H7 (cell line): ENCODE results near the gene ARHGEF25. TPM values are rescaled to one million over a fixed set of nuclear protein-coding genes. Genes with fewer than 3 reads are reported as not detected.
A peak's percentile ranks its signal among the peaks of the same experiment; 100 is the strongest.
"Not testable (repeated sequence)": the region's sequence is repeated elsewhere in the genome, so short reads cannot be mapped to it uniquely, and the experiment has no call there.

Experiments
- DNase-seq: peaks from one replicate; pipeline ENCODE4 v3.0.0; 2012
- H3K27me3 ChIP-seq: 2 replicates; pipeline ENCODE4 v1.6.0; 2011; ENCODE audit warnings: mild to moderate bottlenecking, low read length; ENCODE audit not compliant: control insufficient read depth, insufficient read depth
- H3K36me3 ChIP-seq: replicated peaks from 2 replicates; pipeline ENCODE4 v1.5.1; 2011; ENCODE audit warnings: low read length; ENCODE audit not compliant: control insufficient read depth, insufficient read depth
- H3K4me3 ChIP-seq: 2 replicates; pipeline ENCODE4 v1.5.1; 2011; ENCODE audit warnings: low read depth, mild to moderate bottlenecking, control low read depth, low read length, moderate library complexity; ENCODE audit not compliant: insufficient read depth
- total RNA-seq: library from RNA; depleted of rRNA; stranded (reverse); fragments of >200 nt; shearing (Covaris generic); gene quantifications from 2 replicates; pipeline ENCODE4 v1.2.3, GENCODE V29; 2014; rRNA removed

Gene ARHGEF25
- total RNA-seq: 8.7 and 19.8 TPM in 2 replicates

DNA sequence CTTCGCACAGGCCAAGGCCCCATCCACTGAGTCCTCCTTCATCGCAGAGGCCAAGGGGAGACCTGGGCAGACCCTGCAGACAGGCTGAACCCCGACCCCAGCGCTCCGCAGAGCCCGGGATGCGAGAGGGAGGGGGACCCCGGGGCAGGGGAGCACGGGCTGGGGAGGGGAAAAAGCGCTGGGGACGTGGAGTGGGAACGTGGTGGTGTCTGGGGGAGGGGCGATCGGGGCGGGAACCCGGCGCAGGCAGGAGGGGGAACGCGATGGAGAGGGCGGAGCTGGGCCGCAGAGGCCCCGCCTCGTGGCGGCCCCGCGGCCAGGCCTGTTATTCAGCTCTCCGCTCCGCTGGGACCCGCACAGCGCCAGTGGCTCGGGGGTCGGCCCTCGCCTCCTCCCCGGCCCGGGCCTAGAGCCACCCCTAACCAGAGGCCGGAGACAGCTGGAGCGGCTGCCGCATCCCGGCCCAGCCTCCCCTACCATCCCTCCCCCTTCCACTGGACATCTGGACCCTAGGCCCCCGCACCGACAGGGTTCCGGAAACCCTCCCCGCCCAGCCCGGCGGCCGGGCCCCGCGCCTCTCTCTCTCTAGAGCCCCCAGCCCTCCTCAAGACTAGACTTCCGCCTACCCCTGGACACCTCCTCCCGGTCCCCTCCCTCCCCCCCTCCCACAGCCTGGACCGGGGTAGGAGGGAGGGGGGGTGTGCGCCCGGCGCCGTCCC, at the start of gene ARHGEF25:
Gene ARHGEF25, plus strand, starts transcription at position 328 of the 719 bp plus-strand sequence. CDS start 460 bp downstream, outside the sequence.
- H3K36me3 ChIP-seq: no peaks in the 10 kb centered on the region; the same call in 1 of the 2 replicates
- peaks cover 64% of the 10 kb centered on the region for H3K27me3 ChIP-seq
- DNase-seq: peak; percentile 97
- peak within 1 kb of the TSS; percentile 63 for H3K4me3 ChIP-seq

DNA sequence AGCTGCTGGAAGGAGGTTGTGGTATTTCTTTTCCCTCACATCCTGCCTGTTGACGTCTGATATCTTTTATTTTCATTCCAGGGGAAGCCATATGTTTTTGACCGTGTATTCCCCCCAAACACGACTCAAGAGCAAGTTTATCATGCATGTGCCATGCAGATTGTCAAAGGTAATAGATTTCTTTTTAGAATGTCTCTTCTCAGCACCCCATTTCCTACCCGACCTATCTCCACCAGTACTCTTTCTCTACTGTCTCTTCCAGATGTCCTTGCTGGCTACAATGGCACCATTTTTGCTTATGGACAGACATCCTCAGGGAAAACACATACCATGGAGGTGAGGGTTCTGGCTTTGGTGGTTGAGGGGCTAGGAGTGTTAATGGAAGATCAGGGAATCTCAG, 47.9 kb upstream of the ARHGEF25 start:
- Histone ChIP-seq H3K27me3 (no peaks in the 10 kb centered on the region; the same call in 1 of the 2 replicates), H3K4me3 (no peak overlapping the region), H3K36me3 (peaks cover 5% of the 10 kb centered on the region)
- DNase-seq: no peak

DNA sequence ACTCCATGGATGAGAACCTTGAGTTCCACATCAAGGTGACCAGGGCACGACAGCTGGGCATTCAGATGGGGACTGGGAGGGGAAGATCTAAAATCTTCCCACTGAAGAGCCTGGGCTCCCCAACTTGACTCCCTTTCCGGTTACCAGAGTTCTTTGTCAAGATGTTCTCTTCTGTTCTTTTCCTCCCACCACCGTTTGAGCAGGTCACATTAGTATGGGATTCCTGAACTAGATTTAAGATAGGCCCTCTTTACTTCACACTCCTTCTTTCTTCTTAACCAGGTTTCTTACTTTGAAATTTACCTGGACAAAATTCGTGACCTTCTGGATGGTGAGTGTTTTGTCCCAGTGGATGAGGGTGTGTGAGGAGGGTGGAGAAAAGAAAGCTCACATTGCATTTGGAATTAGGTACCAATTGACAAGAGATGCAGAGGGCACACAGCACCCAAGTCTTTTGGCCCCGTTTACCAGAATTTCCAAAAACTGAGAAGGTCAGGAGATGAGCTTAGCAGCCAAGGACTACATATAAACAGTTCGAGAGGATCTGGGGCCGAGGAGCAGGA, 47.0 kb upstream of the ARHGEF25 start:
- DNase-seq: no peak
- Histone ChIP-seq H3K4me3 (no peak overlapping the region), H3K27me3 (no peaks in the 10 kb centered on the region; the same call in 1 of the 2 replicates), H3K36me3 (peaks cover 5% of the 10 kb centered on the region)

DNA sequence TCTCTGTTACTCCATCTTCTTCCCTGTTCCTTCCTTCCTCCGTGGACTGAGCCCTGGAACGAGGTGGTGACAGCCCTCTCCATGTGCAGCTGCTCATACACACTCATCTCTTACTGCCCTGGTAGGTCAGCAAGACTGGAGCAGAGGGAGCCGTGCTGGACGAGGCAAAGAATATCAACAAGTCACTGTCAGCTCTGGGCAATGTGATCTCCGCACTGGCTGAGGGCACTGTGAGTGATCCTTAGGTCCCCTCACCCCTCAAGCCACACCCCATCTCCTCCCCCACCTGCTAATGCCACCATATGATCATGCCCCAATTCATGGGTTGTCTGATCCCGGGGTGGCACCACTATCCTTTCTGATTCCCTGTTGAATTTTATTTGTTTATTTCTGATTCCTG, 42.4 kb upstream of the ARHGEF25 start:
- peaks cover 12% of the 10 kb centered on the region for H3K36me3 ChIP-seq
- H3K4me3 ChIP-seq: no peak overlapping the region
- H3K27me3 ChIP-seq: no peaks in the 10 kb centered on the region
- DNase-seq: no peak

DNA sequence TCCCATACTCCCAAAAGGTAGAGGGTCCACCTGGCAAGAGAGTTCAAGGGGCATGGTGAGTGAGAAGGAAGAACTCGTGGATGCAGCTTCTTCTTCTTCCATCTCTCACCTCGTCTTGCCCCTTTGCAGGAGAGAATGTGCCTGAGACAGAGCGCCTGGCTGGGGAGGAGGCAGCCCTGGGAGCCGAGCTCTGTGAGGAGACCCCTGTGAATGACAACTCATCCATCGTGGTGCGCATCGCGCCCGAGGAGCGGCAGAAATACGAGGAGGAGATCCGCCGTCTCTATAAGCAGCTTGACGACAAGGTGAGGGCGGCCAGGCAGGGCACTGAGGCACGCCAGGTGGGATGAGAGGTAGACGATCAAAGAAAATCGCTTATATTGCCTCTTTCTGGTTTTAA, 41.4 kb upstream of the ARHGEF25 start:
- Histone ChIP-seq H3K36me3 (peaks cover 12% of the 10 kb centered on the region), H3K27me3 (no peaks in the 10 kb centered on the region), H3K4me3 (no peak overlapping the region)
- DNase-seq: no peak

DNA sequence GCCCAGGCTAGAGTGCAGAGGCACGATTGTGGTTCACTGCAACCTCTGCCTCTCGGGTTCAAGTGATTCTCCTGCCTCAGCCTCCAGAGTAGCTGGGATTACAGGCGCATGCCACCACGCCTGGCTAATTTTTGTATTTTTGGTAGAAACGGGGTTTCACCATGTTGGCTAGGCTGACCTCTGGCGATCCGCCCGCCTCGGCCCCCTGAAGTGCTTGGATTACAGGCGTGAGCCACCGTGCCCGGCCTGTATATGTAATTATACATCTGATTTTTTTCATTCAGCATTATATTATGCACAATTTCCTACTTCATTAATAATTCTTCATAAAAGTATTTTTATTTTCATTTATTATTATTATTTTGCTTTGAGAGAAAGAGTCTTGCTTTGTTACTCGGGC, 40.8 kb upstream of the ARHGEF25 start:
- not testable (repeated sequence) for DNase-seq, H3K27me3 ChIP-seq, H3K4me3 ChIP-seq
- peaks cover 14% of the 10 kb centered on the region for H3K36me3 ChIP-seq

DNA sequence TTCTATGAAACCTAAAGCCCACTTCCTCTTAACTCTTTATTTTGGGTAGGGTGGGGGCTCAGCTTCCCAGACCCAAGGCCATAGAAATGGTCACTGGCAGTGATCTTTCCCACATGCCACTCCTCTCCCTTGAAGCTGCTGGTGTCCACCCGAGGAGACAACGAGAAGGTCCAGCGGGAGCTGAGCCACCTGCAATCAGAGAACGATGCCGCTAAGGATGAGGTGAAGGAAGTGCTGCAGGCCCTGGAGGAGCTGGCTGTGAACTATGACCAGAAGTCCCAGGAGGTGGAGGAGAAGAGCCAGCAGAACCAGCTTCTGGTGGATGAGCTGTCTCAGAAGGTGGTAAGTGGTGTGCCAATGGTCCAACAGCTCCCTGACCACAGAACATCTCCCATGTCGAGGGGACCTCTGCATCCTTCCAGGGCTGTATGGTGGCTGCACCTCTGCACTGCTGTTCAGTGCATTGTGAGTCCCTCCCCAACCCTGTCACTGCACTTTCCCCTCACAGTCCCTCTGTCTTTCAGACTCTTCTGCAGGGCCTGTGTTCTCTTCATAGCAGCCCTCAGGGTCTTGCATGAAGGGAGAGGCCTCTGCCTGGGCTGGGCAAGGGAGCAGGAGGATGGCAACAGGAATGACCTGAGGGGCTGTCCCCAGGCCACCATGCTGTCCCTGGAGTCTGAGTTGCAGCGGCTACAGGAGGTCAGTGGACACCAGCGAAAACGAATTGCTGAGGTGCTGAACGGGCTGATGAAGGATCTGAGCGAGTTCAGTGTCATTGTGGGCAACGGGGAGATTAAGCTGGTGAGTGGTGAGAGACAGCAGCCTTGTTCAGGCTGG, 39.1 kb upstream of the ARHGEF25 start:
- Histone ChIP-seq H3K36me3 (peaks cover 19% of the 10 kb centered on the region), H3K27me3 (no peaks in the 10 kb centered on the region; the same call in 1 of the 2 replicates), H3K4me3 (no peak overlapping the region)
- DNase-seq: no peak

DNA sequence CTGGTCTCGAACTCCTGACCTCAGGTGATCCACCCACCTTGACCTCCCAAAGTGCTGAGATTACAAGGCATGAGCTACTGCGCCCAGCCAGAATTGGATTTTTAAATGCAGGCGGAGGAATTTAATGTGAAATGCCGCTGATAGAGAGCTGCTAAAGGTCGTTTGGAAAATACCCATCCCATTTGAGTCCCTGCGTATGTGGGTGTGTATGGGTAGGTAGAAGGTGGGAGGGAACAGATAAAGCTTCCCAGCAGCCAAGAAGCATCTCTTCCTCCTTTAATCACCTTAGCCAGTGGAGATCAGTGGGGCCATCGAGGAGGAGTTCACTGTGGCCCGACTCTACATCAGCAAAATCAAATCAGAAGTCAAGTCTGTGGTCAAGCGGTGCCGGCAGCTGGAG, 36.4 kb upstream of the ARHGEF25 start:
- Histone ChIP-seq H3K36me3 (peaks cover 21% of the 10 kb centered on the region), H3K4me3 (no peak overlapping the region), H3K27me3 (no peaks in the 10 kb centered on the region; the same call in 1 of the 2 replicates)
- no peak for DNase-seq

DNA sequence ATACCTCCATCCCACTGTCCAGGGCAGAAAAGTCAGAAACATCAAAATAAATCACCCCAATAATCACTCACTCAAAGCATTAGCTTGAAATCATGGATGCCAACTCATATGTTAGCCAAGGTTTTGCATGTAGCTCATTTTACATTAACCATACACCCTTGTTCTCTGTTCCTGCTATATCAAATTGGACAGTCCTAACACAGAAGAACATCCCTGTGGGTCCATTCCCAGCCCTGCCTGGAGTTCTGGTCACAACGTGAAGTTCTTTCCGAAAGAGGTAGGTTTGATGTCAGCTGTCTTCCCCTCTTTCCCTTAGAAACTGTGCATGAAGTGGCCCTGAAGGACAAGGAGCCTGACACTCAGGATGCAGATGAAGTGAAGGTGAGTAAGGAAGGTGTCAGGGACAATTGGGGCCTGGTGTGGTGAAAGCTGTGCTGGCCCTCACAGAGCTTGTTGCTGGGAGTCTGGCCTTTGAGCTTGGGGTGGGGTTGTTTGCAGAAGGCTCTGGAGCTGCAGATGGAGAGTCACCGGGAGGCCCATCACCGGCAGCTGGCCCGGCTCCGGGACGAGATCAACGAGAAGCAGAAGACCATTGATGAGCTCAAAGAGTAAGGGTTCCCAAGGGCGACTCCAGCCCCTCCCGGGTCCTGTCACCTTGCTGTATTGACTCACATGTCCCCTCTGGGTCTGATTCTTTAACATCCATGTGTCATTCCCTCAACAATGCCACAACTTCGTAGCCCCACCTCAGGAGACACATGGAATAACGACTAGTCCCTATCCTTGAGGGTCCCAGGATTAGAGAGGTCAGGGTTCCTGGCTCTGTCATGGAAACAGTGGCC, 35.2 kb upstream of the ARHGEF25 start:
- DNase-seq: no peak
- Histone ChIP-seq H3K27me3 (no peaks in the 10 kb centered on the region; the same call in 1 of the 2 replicates), H3K4me3 (no peak overlapping the region), H3K36me3 (peaks cover 21% of the 10 kb centered on the region)

DNA sequence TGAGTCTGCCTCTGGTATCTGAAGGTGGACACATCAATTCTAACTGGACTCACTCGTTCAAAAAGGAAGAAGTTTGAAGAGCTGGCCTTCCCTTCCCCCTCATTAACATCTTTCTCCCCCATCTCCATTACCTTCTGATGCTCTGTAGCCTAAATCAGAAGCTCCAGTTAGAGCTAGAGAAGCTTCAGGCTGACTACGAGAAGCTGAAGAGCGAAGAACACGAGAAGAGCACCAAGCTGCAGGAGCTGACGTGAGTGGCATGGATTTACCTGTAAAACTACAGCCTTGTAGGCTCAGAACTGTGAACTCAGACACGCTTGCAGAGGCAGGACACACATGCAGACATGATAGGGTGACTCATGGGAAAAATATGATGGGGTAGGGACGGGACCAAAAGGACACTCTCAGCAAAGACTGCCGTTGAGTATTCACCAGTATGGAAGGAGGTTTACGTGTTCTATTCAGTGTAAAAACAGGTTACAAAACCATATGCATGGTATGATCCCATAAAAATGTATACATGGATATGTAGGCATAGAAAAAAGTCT, 34.5 kb upstream of the ARHGEF25 start:
- Histone ChIP-seq H3K36me3 (peaks cover 28% of the 10 kb centered on the region), H3K4me3 (no peak overlapping the region), H3K27me3 (no peaks in the 10 kb centered on the region; the same call in 1 of the 2 replicates)
- no peak for DNase-seq

DNA sequence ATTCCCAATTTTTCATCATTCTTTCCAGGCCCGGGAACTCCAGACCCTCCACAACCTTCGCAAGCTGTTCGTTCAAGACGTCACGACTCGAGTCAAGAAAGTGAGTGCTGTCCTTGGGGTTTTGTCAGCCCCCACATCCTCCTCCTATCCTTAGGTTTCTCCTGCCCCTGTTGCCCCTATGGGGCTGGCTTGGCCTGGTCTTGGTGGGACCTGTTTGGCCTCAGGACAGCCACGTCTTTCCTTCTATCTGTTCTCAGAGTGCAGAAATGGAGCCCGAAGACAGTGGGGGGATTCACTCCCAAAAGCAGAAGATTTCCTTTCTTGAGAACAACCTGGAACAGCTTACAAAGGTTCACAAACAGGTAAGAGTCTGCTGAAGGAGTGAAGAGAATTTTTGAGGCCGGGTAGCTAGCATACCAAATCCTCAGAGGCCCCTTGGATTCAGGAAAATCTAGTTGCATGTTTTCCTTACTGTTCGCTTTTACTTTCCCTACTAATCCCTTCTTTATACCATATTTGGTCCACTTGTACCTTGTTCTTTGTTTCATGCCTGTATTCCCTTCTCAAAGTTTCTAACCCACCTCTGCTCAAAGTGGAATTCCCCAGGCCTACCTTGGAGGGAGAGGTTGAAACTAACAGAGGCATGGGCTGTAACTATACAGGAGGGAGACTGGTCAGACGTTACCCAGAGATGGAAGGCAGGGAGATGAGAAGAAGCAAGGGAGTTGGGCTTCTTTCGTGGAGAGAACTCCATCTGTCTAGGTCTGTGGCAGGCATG, 33.1 kb upstream of the ARHGEF25 start:
- Histone ChIP-seq H3K36me3 (peaks cover 21% of the 10 kb centered on the region), H3K27me3 (no peaks in the 10 kb centered on the region; the same call in 1 of the 2 replicates), H3K4me3 (no peak overlapping the region)
- no peak for DNase-seq

DNA sequence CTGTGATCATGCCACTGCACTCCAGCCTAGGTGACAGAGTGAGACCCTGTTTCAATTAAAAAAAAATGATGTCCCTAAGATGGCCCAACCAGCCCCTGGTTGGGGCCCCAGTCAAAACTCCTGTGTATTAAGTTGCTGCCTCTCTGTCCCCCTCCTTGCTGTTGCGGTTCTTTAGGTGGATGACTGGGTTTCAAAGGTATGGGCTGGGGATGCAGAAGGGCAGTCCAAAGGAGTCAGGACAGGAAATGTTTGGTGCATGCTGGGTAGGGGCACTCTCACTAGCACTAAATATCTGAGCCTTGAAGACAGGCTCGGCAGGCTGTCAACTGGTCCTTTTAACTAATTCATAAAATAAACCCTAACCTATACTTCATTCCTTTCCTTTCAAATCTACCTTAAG, 32.2 kb upstream of the ARHGEF25 start:
- no peak for DNase-seq
- Histone ChIP-seq H3K36me3 (peaks cover 21% of the 10 kb centered on the region), H3K27me3 (no peaks in the 10 kb centered on the region; the same call in 1 of the 2 replicates), H3K4me3 (no peak overlapping the region)
